Central memory CD8-positive, alpha-beta T cell (primary cell): ENCODE data around the gene TMEM212.

Experiments
- ATAC-seq: fragments of 150-1000 bp; cut with Tn5 transposase; replicated peaks from 2 replicates; pipeline ENCODE4 v1.10.0; 2022; ENCODE audit warnings: mild to moderate bottlenecking, moderate FRiP score, moderate number of reproducible peaks; ENCODE audit not compliant: poor library complexity, severe bottlenecking; ENCODE audit errors: extremely low read depth
- DNase-seq, 2 donors: peaks; one replicate each; pipeline ENCODE4 v3.0.0; 2021; ENCODE audit warnings: low spot score in 2 of 2
- H3K27ac Mint-ChIP-seq: one replicate; pipeline ENCODE4 v1.8.0; 2022; ENCODE audit warnings: low read depth, mild to moderate bottlenecking, moderate library complexity, mixed read lengths
- H3K27me3 Mint-ChIP-seq: one replicate; pipeline ENCODE4 v1.8.0; 2022; ENCODE audit warnings: mixed read lengths
- H3K36me3 Mint-ChIP-seq: one replicate; pipeline ENCODE4 v1.8.0; 2022; ENCODE audit warnings: mild to moderate bottlenecking, moderate library complexity, mixed read lengths; ENCODE audit not compliant: insufficient read depth
- H3K4me1 Mint-ChIP-seq: one replicate; pipeline ENCODE4 v1.8.0; 2022; ENCODE audit warnings: mixed read lengths
- H3K4me3 Mint-ChIP-seq: one replicate; pipeline ENCODE4 v1.8.0; 2022; ENCODE audit warnings: mild to moderate bottlenecking, moderate library complexity, mixed read lengths
- H3K9me3 Mint-ChIP-seq: one replicate; pipeline ENCODE4 v1.8.0; 2022; ENCODE audit warnings: mixed read lengths

The TMEM212 gene

DNA sequence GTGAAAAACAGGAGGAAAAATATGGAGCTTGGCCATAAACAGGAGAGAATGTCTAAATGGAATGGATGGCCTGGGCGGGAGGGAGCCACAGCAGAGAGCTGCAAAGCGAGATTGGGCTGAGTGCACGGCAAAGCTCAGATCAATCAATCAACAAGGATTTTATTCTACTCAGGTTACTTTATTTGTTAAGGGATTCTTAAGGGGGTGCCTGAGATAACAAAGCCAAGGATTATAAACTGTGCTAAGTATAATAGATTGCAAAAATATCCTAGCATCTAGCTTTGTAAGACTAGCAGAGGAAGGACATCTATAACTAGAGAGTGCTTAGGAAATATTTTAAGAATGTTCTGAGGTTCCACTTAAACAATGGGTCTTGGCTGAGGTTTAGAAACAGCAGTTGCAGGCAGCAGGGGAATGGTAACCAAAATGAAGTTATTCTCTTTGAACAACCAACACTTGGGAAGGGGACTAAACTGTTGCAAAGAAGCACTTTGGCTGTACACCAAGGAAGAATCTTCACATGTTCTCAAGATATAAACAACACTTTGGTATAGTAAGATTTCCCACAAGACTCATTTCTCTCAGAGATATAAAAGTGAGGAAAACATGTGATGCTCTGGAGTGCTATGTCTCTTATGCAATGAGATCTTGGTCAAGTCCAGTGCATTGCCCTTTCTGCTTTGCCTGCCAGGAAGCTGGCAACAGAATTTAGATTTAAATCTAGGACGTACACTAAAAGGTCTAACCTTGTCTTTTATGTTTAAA lies 35.5 kb downstream of the TMEM212 start:
- H3K9me3 Mint-ChIP-seq = no peaks in the 10 kb centered on the region
- DNase-seq = no peak
- no peak for ATAC-seq

DNA sequence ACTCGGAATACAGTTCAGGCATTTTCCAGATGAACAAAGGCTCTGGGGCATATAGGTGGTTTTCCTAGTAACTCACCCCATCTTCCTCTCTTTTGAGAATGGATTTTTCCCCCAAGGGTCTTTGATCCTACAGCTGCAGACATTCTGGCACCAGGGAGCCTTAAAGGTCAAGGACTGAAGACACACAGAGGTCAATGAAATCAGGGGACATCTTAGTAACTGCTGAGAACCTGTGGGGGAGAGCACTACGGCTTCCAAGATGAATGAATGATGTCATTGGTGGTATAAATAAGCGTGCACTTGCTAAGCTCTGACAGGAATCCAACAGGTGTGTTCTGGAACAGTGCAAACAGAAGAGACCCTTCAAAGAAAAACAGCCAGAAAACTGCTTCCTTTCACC lies 36.3 kb downstream of the TMEM212 start:
- H3K27me3 Mint-ChIP-seq = peaks cover 48% of the 10 kb centered on the region
- no peaks in the 10 kb centered on the region for H3K4me1 Mint-ChIP-seq
- no peaks in the 10 kb centered on the region for H3K9me3 Mint-ChIP-seq
- ATAC-seq (no peak), DNase-seq (no peak)
- H3K27ac Mint-ChIP-seq = no peak overlapping the region
- no peaks in the 10 kb centered on the region for H3K36me3 Mint-ChIP-seq
- no peak overlapping the region for H3K4me3 Mint-ChIP-seq

More for the DNA sequence above, 35.5 kb downstream of the TMEM212 start:
- Mint-ChIP-seq H3K27ac (no peak overlapping the region), H3K4me1 (no peaks in the 10 kb centered on the region), H3K27me3 (peaks cover 42% of the 10 kb centered on the region), H3K36me3 (no peaks in the 10 kb centered on the region), H3K4me3 (no peak overlapping the region)

DNA sequence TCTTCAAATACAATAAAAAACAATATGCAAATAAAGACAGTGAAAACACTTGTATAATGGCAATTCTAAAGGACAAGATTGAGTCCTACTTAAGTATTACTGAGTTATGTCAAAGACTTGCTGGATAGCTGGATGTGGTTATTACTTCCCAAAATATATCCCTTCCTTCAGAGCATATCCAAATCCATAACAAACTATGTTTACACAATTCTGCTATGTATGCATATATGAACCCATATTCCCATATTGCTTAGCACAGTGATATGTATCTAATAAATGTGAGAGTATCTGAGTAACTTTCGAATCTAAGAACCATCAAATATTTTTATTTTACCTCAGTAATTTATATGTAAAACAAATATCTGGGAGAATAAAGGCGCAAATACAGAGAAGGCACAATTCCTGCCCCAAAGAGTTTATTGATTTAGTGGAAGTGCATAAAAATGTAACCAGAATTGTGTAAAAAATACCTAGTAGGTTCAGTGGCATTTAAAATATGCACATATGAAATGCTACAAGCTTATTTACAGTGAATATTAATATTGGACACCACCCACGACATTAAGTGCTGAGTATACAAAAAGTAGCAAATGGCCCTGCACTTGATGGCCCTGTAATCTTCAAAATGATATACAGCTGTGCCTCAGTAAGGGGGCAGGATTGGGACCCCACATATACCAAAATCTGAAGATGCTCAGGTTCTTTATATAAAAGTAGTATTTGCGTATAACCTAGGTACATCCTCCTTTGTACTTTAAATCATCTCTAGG lies 37.1 kb downstream of the TMEM212 start:
- H3K27me3 Mint-ChIP-seq = peaks cover 47% of the 10 kb centered on the region
- no peak overlapping the region for H3K4me3 Mint-ChIP-seq
- no peak overlapping the region for H3K27ac Mint-ChIP-seq
- H3K9me3 Mint-ChIP-seq = no peaks in the 10 kb centered on the region
- DNase-seq = no peak
- no peaks in the 10 kb centered on the region for H3K36me3 Mint-ChIP-seq
- H3K4me1 Mint-ChIP-seq = no peaks in the 10 kb centered on the region
- no peak for ATAC-seq

DNA sequence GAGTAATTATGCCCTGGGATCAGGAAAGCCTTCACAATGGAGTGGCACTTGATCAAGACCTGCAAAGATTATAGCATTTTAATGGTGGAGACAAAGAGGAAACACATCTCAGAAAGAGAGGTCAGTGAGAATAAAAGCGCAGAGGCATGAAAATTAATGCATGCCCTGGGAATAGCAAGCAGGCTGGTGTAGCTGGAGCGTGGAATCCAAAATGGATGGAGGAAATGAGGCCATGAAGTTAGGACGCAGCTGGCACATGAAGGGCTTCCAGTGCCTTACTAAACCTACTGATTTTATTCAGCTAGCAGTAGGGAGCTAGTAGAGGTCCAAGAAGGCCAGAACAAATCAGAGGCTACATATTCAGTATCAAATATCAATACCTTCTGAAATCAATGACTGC lies 38.1 kb downstream of the TMEM212 start:
- no peak overlapping the region for H3K4me3 Mint-ChIP-seq
- peaks cover 40% of the 10 kb centered on the region for H3K27me3 Mint-ChIP-seq
- no peak overlapping the region for H3K27ac Mint-ChIP-seq
- no peaks in the 10 kb centered on the region for H3K9me3 Mint-ChIP-seq
- no peaks in the 10 kb centered on the region for H3K36me3 Mint-ChIP-seq
- DNase-seq (no peak), ATAC-seq (no peak)
- H3K4me1 Mint-ChIP-seq = no peaks in the 10 kb centered on the region

DNA sequence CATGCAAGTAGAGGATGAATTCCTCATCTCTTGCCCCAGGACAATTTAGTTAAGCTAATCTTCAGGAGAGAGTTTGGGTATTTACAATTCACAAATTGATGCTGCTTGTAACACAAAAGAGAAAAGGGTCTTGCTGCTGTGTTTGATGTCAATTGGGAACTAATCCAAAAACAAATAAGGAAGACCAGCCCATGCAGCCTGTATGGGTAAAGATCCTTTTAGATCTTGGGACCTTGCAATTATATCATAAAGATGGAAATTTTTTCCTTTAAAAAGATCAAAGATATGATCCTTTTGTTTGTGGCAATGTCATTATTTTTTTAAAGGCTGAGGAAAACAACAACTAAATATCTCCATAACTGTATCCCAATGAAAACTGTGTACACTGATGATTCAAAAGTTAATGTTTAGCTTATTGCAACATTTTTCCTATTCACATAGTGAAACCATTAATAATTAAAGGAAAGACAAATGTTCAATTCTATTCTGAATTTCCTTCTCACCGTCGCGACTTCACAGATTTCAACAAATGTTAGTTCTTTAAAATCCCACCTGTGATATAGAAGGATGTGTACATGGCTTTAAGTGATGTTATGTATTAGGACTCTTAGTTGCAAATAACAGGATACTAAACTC lies 40.2 kb downstream of the TMEM212 start:
- H3K27ac Mint-ChIP-seq = no peak overlapping the region
- no peaks in the 10 kb centered on the region for H3K36me3 Mint-ChIP-seq
- ATAC-seq = no peak
- H3K27me3 Mint-ChIP-seq = peaks cover 46% of the 10 kb centered on the region
- H3K9me3 Mint-ChIP-seq = no peaks in the 10 kb centered on the region
- no peak overlapping the region for H3K4me3 Mint-ChIP-seq
- H3K4me1 Mint-ChIP-seq = no peaks in the 10 kb centered on the region
- no peak for DNase-seq

DNA sequence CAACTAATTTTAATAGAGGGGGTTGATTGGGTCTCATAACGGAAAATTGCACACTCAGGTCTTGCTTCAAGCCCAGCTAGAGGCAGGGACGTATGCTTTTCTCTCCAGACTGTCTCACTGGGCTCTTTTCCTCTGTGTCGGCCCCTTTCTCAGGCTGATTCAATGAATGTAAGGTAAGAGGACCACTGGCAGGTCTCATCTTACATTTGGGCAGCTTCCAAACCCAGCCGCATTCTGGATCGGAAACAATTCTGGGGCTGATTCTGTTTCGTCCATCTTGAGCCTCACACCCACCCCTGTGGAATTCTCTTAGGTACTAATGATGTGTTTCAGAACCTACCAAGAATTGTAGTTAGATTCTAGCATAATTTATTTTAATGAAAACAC lies 40.7 kb downstream of the TMEM212 start:
- H3K9me3 Mint-ChIP-seq = no peaks in the 10 kb centered on the region
- ATAC-seq (no peak), DNase-seq (no peak)
- H3K4me1 Mint-ChIP-seq = no peaks in the 10 kb centered on the region
- H3K27me3 Mint-ChIP-seq = peaks cover 47% of the 10 kb centered on the region
- H3K36me3 Mint-ChIP-seq = no peaks in the 10 kb centered on the region
- H3K27ac Mint-ChIP-seq = no peak overlapping the region
- no peak overlapping the region for H3K4me3 Mint-ChIP-seq

DNA sequence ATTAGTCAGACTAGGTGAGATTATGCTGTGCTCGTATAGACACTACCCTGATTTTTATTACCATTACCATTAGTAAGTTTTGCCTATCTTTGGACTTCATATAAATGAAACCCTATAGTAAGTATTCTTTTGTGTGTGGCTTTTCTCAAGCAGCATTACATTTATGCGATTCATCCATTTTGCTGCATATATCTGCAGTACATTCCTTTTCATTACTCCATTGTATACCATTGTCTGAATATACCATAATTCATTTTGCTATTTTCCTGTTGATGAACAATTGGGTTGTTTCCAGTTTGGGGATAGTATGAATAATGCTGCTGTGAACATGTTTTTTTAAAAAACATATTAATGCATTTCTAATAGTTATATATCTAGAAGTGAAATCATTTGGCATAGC lies 45.3 kb downstream of the TMEM212 start:
- DNase-seq = no peak
- Mint-ChIP-seq H3K4me3 (no peak overlapping the region), H3K36me3 (no peaks in the 10 kb centered on the region)

DNA sequence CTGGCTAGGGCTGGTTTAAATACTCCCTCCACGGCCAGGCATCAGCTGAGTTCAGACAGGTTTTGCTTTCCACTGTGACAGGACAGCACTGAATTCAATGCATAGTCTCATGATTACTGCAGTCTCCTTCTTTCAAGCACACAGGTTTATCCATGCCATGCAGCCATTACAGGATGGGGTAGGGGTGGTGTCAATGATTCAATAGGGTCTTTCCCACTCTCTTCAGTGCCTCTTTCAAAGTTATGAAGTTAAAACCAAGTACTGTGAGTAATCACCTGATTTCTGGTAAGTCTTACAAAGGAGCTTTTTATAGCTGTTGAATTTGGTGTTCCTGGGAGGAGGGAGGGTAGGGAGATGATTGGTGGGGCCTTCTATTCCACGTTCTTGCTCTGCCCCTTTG lies 47.2 kb downstream of the TMEM212 start:
- H3K27ac Mint-ChIP-seq = no peak overlapping the region
- H3K9me3 Mint-ChIP-seq = no peaks in the 10 kb centered on the region
- no peak for DNase-seq
- no peaks in the 10 kb centered on the region for H3K4me1 Mint-ChIP-seq
- no peak for ATAC-seq
- peaks cover 46% of the 10 kb centered on the region for H3K27me3 Mint-ChIP-seq
- no peak overlapping the region for H3K4me3 Mint-ChIP-seq
- no peaks in the 10 kb centered on the region for H3K36me3 Mint-ChIP-seq

More for the DNA sequence above, 45.3 kb downstream of the TMEM212 start:
- Mint-ChIP-seq H3K9me3 (no peaks in the 10 kb centered on the region), H3K27ac (no peak overlapping the region), H3K27me3 (peaks cover 40% of the 10 kb centered on the region), H3K4me1 (no peaks in the 10 kb centered on the region)
- ATAC-seq = no peak

DNA sequence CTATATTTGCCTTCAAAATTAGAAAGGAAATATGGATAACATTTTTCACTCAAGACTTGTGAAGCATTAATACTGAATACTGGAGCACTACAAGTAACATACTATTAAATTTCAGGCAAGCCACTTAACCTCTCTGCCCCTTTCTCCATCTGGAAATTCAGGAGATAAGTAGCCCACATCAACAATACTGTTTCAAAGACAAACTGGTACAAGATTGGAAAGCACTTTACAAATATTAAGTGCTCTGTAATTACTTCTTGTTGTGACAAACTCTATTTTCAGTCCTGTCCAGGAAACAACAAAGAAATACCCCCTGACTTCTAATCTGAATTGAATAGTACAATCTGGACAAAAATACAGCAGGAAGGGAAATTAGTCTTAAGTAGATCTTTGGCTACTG lies 49.3 kb downstream of the TMEM212 start:
- Mint-ChIP-seq H3K36me3 (no peaks in the 10 kb centered on the region), H3K27ac (no peak overlapping the region), H3K4me3 (no peak overlapping the region), H3K27me3 (peaks cover 40% of the 10 kb centered on the region), H3K9me3 (no peaks in the 10 kb centered on the region), H3K4me1 (no peaks in the 10 kb centered on the region)
- DNase-seq (no peak), ATAC-seq (no peak)

DNA sequence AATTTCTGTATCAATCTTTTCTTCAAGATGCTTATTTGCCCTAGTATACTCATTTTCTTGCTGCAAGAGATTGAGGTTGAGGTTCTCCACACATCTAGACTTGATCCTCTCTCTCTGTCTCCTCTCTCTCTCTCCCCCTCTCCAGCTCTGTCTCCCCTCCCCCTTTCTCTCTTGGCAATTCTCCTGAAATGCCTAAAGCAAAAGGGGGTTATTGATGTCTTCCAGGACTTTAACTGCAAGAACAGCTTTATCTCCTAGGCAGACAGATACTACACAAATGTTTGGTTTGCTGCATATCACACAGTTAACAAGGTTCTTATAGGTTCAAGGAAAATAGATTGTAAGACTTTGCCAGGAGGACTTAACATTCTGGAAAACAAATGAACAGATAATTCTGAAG lies 52.1 kb downstream of the TMEM212 start:
- Mint-ChIP-seq H3K27me3 (peaks cover 36% of the 10 kb centered on the region), H3K4me3 (no peak overlapping the region), H3K27ac (no peak overlapping the region), H3K9me3 (no peaks in the 10 kb centered on the region), H3K4me1 (no peaks in the 10 kb centered on the region), H3K36me3 (no peaks in the 10 kb centered on the region)
- ATAC-seq = no peak
- DNase-seq = no peak

DNA sequence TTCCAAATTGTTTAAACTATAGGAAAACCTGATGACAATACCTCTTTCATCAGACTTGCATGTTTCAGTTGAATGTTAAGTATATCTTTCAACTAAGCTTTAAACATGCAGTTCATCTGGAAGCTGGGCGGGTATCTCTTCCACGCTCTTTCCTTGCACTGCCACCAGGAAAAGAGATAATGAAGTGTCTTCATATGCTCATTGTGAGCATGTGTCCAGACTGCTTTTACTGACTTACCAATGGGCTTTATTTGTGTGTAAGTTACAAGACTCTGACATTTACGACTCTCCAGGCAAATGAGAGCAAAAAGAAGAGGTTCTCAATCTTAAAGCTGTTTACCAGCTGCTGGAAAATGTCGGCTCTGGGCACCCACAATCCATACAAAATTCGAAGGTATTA lies 52.8 kb downstream of the TMEM212 start:
- no peak for ATAC-seq
- Mint-ChIP-seq H3K9me3 (no peaks in the 10 kb centered on the region), H3K4me3 (no peak overlapping the region), H3K4me1 (no peaks in the 10 kb centered on the region), H3K27me3 (peaks cover 42% of the 10 kb centered on the region), H3K27ac (no peak overlapping the region), H3K36me3 (no peaks in the 10 kb centered on the region)
- DNase-seq = no peak

DNA sequence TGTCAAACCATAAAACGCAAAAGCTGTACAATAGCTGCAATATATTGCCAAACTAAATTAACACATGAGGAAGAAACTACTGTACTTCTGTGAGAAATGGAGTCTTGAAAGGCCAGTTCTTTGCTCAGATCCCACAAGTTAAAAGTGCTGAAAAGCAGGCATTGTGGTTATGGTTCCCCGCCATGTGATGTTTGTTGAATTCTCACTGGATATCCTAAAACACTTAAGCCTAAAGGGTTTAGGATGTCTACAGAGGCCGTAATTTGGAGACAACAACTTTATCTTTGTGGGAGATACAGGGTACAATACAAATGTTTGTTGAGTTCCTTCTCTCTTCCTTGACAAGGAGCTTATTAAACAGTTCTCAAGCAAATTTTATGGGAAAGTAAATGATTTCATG lies 53.2 kb downstream of the TMEM212 start:
- Mint-ChIP-seq H3K4me1 (no peaks in the 10 kb centered on the region), H3K27me3 (peaks cover 46% of the 10 kb centered on the region), H3K9me3 (no peaks in the 10 kb centered on the region), H3K27ac (no peak overlapping the region), H3K4me3 (no peak overlapping the region), H3K36me3 (no peaks in the 10 kb centered on the region)
- ATAC-seq = no peak
- no peak for DNase-seq

DNA sequence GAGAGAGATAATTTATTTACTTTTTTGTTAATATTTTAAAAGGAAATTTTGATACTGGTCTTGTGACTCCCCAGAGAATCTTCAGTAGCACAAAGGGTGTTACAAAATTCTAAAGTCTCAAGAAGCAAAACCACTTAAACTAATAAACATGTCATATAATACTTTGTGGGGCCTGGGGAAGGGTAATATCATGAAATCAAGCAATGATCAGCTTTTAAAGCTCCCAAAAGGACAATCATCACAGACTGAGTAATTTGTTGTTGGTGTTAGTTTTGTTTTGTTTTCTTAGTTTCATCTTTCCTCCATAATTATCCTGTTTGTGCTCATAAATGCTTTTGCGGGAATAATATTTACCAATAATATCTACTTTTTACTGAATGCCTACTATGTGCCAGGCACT lies 55.0 kb downstream of the TMEM212 start:
- Mint-ChIP-seq H3K27ac (no peak overlapping the region), H3K27me3 (peaks cover 50% of the 10 kb centered on the region), H3K36me3 (no peaks in the 10 kb centered on the region), H3K4me3 (no peak overlapping the region), H3K4me1 (no peaks in the 10 kb centered on the region), H3K9me3 (no peaks in the 10 kb centered on the region)
- no peak for DNase-seq
- ATAC-seq = no peak
